Epidermal melanocyte (primary cell): ENCODE measurements around the gene BRD3OS.
A peak's percentile ranks its signal among the peaks of the same experiment; 100 is the strongest.
"Not testable (repeated sequence)": the region's sequence is repeated elsewhere in the genome, so short reads cannot be mapped to it uniquely, and the experiment has no call there.

ENCODE experiments used
- DNase-seq: peaks from one replicate; pipeline ENCODE4 v3.0.0; 2011; ENCODE audit warnings: low spot score; ENCODE audit not compliant: insufficient read length

The BRD3OS gene

DNA sequence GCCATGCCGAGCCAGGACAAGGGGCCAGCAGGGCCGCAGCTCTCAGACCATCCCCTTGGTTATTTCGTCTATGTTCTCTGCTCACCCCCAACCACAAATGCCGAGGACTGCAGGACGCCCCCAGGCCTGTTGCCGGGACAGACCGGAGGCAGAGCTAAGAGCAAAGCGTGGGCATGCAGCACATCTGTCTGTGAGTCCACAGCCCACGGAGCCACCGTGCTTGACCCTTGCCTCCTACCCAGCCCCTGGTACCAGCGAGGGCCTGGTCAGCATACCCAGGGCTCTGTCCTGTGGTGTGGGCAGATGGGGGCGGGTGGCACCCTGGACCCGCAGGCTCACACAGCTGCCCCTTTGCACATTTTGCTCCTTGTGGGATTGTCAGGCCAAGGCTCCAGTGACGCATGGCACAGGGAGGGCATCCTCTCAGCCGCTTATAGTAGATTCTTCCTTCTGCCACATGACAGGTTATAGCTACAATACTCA, 37.8 kb downstream of the BRD3OS start:
- DNase-seq, result no peak

DNA sequence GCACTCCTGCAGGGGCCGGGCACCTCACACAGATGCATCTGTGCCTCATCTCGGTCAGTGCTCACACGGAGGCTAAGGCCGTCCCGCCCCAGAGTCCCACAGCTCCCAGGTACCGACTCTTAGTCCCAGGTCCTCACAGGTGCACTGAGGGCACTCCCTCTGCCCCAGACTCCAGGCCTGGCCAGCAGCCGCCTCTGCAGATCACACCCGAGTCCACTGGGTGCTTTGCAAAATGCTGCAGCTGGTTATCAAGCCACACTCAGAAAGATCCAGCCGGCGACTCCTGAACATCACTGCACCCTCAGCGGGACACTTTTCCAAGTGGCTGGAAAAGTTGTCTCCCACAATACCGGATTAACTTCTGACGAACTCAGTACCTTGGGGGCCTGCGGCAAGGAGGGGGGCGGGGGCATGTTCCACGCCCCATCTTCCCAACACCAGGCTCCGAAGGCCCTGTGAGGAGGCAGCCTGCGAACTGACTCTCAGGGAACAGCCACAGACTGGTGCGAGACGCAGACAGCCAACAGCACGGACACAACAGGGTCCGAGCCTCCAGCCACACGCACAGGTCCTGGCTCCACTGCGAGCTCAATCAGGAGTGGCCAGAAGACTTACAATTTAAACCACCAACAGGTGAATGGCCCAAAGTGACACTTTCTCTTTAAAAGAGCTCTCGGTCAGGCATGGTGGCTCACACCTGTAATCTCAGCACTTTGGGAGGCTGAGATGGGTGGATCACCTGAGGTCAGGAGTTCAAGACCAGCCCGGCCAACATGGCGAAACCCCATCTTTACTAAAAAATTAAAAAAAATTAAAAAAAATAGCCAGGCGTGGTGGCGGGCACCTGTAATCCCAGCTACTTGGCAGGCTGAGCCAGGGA, 38.5 kb downstream of the BRD3OS start:
- no peak for DNase-seq

DNA sequence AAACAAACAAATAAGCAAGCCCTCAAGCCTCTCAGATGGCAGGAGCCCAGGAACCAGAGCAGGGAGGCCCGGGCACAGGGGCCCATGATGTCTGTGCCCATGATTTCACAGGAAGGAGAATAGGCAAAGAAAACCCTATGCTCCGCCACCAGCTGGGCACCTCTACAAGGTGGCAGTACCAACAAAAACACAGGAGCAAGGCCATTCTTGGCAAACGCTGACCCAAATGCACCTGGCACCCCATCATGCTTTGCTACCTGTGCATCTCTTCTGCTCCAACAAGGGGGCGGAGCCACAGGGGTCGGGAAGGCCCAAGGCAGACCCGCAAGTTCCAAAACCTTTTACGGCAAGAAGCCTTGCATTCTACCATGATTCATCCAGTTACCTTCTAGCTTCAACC, 39.4 kb downstream of the BRD3OS start:
- no peak for DNase-seq

DNA sequence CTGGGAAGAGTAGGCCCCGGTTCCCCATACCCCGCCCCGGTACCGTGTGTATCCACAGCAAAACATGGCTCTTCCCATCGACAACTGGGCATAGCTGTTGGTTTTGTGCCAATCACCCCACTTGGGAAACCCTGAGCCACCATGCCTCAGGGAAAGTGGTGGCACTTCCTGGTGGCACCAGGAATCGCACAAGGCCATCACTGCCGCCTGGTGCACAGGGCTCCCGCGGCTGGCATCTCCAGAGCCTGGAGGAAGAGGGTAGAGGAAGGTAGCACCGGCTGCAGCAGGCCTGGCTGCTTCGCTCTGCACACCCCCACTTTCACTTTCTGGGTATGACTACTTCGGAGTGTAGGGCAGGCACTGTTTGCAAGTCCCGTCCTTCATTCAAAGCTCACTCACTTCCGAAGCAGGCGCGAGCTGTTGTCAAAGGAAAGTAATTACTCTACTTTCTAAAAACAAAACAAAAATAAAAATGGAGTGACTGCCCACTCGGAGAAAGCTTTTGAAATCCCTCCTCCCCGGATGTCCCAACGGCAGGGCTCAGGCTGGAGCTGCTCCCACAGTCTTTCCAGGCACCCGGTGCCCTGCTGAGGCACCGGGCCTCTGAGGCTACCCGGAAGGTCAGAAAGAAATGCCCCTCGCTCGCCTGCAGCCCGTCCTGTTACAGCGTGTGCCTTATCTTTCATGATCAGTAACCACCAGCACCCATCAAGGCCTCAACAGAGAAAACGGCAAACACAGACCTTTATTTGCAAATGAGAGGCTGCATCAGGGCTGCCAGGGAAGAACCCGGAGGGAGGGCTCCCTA, 40.5 kb downstream of the BRD3OS start:
- peak; percentile 60 for DNase-seq

DNA sequence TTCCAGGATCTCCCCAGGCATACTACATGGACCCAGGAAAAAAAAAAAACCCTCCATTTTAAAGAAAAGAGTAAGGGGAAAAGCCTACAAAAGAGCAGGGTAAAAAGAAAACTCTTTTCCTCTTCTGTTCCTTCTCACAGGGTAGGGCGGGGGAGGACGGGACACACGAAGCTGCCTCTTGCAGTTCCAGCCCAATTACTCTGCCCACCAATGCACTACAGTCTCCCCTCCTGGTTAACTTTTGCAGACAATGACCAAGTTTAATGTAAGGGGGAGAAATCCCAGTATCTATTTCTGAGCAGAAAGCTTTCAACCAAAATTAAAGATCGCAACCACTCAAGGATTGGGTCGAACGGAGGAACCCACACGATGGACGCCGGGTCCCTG, 41.2 kb downstream of the BRD3OS start:
- DNase-seq, result no peak

DNA sequence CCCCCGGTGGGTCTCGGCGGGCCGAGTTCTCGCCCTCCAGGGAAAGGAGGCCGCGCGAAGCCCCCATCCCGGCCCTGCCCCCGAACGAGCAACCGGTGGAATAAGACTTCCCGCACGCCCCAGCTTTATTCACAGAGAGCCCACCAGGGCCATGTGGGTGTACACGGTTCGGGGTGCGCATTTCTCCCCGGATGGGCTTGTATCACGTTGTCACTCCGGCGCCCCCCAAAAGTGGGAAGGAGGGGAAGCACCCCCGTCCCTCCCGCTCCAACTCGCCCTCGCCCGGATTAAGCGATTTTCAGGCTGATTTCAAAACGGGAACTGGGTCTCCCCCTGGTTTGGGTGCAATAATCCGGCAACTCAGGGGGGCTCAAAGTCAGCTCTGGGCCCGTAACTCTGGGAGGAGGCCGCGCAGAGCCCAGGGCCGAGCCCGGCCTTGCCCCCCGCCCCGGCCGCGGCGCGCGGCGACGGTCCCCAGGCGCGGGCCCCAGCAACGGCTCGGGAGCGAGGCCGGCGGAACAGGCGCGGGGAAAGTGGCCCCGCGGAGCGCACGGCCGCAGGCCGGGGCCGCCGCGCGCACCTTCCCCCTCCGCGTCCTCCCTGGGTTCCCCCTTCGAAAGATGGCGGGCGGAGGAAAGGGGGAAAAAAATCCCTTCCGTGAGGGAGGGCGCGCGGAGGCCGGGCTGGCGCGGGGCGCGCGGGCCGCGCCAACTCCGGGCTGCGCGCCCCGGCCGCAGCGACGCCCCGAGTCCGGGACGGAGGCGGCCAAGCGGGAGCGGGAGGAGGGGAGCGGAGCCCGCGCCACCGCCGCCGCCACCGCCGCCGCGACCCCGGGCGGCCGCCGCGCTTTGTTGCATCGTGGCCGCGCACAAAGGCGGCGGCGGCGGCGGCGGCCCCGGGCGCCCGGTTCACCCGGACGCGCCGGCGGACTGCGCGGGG, 41.9 kb downstream of the BRD3OS start:
- DNase-seq, result no peak

DNA sequence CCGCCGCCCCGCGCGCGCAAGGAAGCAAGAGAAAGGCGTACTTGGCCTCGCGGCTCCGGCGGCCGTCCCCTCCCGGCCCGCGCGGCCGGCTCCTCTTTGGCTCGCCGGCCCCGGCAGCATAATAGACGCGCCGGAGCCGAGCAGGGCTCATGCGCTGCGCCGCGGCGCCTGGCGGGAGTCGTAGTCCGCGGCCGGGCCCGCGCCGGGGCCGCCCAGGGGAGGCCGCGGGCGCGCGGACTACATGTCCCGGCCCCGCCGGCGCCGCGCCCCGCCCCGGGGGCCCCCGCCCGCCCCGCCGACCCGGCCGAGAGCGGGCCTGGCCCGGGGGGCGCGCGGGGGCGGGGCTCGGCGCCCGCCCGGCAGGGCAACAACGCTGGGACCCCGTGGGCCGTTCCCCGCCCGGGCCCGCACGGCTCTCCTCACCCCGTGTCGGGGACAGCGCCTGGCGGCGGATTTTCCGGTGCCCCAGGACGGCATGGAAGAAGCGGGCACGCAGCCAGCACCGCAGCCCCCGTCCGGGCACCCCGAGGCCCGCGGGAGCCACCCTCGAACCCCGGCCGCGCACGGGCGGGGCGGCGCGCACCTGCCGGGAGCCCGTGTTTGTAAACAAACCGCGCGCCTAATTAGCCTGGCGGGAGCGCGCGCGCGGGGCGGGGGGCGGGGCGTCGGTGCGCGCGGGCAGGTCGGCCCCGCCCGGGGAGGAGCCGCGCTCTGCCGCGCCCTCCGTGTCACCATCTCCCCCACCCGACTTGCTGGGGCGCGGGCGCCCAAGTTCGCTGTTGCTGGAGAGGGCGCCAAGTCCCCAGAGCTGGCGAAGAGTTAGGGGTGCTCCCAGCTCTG, 42.8 kb downstream of the BRD3OS start, which contains the start of gene BRD3:
TSS of gene BRD3 (minus strand) at position 123 of the 840 bp plus-strand sequence. CDS start 14,549 bp downstream, outside the sequence.
- DNase-seq, result peak; percentile 97

DNA sequence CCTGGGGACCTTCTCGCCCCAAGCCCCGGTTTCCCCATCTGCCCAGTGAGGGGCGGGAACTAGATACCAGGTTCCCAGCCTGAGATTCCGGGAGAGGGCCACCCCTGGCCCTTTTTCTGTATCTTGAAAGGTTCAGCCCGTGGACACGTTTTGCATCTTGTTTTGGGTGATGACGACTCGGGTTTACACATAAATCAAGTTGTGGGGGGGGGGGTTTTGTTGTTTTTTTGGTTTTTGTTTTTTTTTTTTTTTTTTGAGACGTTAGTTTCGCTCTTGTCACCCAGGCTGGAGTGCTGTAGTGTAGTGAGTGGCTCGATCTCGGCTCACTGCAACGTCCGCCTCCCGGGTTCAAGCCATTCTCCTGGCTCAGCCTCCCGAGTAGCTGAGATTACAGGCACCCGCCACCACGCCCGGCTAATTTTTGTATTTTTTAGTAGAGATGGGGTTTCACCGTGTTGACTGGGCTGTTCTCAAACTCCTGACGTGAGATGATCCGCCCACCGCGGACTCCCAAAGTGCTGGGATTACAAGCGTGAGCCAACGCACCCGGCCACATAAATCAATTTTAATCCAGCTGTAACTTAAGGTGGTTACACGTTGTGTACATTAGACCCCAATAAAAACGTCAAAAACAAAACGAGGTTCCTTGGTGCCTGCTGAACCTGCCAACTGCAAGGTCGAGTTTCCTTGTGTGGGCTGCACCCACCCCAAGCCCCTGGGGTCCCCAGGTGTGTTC, 43.6 kb downstream of the BRD3OS start:
- DNase-seq, result no peak

DNA sequence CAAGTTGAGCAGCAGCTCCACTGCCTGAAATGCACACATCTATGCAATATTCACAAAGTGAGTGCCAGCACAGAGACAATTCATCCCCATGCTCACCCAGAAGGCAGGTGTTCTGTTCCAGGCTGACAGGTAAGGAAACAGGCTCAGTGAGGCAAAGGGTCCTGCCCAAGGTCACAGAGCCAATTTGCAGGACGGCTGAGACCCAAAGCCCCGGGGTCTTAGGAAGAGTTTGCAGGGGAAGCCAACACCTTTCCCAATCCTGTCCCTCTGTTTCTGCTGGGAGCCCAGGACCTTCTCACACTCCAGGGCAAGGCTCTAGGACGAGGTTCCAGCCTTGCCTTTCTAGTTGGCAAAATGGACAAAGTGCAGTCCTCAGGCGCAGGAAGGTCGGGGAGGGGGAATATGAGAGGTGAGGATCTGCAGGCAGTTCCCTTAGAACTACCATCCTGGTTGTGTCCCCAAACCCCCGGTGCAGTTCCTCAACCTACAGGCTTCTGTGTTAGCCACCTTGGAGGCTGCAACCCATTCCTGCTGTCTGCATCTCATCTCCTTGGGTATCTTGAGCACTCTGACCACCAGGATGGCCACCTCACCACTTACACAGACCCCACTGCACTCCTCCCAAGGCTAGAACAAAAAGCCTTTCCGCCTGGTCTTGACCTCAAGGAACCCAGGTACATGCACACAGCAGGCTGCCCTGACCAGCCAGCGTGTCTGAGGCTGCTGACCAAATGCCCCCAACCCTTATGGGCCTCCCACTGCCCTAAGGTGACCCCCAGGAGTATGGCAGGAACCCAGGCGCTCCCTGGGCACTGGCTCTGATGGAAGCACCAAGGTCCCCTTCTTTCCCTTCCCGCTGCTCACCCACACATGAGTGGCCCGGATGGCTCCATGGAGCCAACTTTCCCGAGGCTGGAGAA, 44.5 kb downstream of the BRD3OS start:
- DNase-seq, result no peak

DNA sequence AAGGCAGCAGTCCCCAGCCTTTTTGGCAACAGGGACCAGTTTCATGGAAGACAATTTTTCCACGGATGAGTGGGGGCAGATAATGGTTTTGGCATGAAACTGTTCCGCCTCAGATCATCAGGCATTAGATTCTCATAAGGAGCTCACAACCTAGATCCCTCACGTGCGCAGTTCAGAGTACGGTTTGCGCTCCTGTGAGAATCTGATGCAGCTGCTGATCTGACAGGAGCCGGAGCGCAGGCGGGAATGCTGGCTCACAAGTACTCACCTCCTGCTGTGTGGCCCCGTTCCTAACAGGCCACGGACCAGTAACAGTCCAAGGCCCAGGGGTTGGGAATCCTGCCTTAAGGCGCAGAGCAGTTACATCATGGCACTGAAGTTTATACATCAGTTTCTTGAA, 45.9 kb downstream of the BRD3OS start:
- DNase-seq, result no peak

DNA sequence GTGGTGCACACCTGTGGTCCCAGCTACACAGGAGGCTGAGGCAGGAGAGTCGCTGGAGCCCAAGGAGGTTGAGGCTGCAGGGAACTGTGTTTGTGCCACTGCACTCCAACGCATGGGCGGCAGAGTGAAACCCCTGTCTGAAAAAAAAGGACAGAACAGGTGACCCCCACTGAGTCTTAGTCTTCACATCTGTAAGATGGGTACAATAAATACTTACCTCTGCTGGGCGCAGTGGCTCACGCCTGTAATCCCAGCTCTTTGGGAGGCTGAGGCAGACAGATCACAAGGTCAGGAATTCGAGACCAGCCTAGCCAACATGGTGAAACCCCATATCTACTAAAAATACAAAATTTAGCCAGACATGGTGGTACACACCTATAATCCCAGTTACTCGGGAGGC, 47.4 kb downstream of the BRD3OS start:
- DNase-seq, result not testable (repeated sequence)

DNA sequence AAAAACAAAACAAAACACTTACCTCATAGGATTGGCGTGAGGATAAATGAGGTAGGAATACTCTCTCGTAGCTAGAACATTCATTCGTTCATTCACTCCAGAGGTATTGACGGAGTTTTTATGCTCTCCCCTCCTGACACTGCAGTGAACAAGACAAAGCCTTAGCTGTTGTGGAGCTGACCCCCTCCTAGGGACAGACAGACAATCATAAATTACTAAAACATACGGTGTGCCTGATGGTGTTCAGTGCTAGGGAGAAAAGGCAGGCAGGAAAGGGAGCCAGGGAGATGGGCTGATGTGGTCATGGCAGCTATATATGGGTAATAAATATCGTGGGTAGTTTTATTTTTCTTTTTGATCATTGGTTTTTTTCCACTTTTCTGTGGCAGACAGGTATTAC, 48.2 kb downstream of the BRD3OS start:
- no peak for DNase-seq

DNA sequence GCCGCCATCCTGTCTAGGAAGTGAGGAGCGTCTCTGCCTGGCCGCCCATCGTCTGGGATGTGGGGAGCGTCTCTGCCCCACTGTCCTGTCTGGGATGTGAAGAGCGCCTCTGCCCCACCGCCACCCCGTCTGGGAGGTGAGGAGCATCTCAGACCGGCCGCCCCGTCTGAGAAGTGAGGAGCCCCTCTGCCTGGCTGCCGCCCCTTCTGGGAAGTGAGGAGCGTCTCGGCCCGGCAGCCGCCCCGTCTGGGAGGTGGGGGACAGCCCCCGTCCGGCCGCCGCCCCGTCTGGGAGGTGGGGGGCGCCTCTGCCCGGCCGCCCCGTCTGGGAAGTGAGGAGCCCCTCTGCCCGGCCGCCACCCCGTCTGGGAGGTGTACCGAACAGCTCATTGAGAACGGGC, 50.4 kb downstream of the BRD3OS start:
- not testable (repeated sequence) for DNase-seq

DNA sequence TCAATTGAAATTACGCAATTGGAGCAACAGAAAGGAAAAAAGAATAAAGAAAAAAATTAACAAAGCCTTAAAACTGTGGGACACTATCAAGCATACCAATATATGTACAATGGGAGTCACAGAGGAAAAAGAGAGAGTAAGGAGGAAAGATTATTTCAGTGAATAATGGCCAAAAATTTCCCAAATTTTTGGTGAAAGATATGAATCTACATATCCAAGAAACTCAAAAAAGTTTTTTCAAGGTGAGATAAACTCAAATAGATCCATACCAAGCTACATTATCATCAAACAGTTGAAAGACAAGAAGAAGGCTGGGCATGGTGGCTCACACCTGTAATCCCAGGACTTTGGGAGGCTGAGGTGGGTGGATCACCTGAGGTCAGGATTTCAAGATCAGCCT, 51.4 kb downstream of the BRD3OS start:
- DNase-seq, result no peak
